Fibroblast of the aortic adventitia (primary cell): Measurements from ENCODE around the gene ZNF580. TPM values are rescaled to one million over a fixed set of nuclear protein-coding genes. Genes with fewer than 3 reads are reported as not detected.

ENCODE experiments used
- DNase-seq: peaks from one replicate; pipeline ENCODE4 v3.0.0-alpha.2; 2010; ENCODE audit warnings: low read depth
- H3K4me3 ChIP-seq: 2 replicates; pipeline ENCODE4 v1.5.1; 2011; ENCODE audit warnings: low read depth, mild to moderate bottlenecking, control low read depth, low read length, moderate library complexity
- total RNA-seq: library from RNA; depleted of rRNA; stranded (reverse); fragments of >200 nt; gene quantifications from 2 replicates; pipeline ENCODE4 v1.2.3, GENCODE V29; 2012; ENCODE audit warnings: low replicate concordance
- TF ChIP-seq, protein P1 (sequence below): IDR thresholded peaks from 2 replicates; pipeline ENCODE4 v1.5.1; 2011; ENCODE audit warnings: mild to moderate bottlenecking, low read length, control low read depth, inconsistent platforms; ENCODE audit not compliant: insufficient read depth

ZNF580 gene
- total RNA-seq, 1 donor: 6.3 TPM

DNA sequence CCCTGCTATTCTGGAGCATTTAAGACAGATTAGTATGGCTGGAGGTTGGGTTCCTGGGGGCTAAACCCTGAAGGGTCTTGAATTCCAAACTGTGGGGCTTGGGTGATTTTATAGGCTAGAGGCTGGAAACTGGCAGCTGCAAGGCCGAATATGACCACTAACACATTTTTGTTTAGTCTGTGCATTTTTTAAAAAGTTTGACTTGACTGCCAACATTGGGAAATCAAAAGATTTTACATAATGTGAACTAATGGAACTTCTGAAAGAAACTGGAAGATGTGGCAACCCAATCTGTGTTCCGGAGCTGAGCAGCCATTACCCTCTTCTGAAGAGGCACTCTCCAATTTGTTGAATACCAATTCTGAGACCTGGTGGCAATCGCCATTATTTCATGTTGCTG is 21.5 kb upstream of the ZNF580 start:
- TF ChIP-seq, protein P1, sequence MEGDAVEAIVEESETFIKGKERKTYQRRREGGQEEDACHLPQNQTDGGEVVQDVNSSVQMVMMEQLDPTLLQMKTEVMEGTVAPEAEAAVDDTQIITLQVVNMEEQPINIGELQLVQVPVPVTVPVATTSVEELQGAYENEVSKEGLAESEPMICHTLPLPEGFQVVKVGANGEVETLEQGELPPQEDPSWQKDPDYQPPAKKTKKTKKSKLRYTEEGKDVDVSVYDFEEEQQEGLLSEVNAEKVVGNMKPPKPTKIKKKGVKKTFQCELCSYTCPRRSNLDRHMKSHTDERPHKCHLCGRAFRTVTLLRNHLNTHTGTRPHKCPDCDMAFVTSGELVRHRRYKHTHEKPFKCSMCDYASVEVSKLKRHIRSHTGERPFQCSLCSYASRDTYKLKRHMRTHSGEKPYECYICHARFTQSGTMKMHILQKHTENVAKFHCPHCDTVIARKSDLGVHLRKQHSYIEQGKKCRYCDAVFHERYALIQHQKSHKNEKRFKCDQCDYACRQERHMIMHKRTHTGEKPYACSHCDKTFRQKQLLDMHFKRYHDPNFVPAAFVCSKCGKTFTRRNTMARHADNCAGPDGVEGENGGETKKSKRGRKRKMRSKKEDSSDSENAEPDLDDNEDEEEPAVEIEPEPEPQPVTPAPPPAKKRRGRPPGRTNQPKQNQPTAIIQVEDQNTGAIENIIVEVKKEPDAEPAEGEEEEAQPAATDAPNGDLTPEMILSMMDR: no peak
- no peak overlapping the region for H3K4me3 ChIP-seq
- peak; percentile 38 for DNase-seq

DNA sequence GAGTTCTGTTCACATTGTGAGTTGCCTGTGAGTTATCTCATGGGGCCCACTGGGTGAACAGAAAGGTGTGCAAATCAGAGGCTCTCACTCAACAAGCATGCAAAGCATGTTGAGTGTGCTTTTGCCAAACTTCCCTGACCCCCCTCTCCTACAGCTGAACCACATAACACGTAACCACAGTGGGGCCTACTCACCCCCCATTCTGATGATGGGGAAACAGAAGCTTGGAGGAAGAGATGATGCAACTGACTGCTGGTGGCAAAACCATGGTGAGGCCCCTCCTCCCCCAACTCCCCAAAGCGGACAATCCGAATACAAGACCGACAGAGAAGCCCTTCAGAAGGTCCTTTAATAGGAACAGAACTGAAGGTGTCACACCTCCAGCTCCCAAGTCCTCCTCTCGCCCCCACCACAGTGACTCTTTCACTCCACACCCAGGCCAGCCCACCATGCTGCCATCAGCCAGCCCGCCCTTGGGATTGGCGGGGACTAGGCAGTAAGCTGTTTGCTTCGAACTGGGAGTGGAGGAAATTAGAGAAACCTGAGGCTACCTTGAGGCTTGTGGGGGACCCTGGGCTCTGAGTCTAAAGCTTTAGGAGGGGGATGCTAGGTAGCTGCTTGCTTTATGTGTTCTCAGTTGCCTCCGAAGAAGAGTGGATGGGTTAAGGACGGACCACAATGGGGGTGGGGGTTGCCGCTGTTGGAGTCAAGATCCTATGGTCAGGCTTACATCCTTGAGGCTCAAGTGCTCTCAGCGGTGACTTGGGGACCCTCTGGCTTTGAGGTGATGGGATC is 20.2 kb upstream of the ZNF580 start:
- TF ChIP-seq, protein P1: no peak
- no peak for DNase-seq
- H3K4me3 ChIP-seq: no peak overlapping the region

DNA sequence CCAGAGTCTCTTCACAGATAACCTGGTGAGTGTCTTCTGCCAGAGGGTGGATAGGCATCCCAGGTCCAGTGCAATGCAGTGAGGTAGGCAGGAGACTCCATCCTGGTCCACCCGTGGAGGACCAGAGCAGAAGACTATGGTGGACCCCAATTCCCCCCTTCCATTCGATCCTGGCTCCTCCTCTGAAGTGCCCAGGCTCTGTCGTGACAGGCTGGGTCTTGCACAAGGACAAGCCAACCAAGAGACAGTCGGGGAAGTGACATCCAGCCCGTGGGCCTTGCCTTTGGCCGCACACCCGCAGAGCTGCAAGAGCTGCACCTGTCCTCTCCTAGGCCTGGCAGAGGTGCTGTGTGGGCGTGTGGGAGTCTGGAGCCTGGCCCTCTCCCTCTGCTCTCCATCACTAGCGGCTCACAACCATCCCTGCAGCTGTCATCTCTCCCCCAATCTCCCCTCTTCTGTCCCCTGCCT is 19.6 kb upstream of the ZNF580 start:
- TF ChIP-seq, protein P1: no peak
- no peak for DNase-seq
- H3K4me3 ChIP-seq: no peak overlapping the region

DNA sequence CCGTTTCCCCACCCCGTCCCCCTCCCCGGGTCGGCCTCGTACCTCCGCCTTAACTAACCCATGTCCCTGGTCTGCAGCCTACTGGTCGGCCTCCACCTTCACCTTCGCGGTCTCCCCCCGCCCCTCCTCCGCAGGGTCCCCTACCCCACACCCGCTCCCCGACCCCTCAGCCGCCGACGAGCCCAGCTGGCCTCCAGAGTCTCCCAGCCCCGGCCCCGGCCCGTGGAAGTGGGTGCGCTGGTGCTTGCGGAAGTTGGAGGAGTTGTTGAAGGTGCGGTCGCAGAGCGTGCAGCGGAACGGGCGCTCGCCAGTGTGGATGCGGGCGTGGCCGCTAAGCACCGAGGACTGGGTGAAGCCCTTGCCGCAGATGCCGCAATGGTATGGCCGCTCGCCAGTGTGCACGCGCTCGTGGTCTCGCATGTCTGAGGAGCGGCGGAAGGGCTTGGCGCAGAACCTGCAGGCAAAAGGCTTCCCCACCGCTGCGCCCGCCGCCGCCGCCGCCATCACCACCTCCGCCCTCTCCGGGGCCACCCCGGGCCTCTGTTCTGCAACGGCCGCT is 19.1 kb upstream of the ZNF580 start:
- no peak for DNase-seq
- no peak overlapping the region for H3K4me3 ChIP-seq
- TF ChIP-seq, protein P1: no peak

DNA sequence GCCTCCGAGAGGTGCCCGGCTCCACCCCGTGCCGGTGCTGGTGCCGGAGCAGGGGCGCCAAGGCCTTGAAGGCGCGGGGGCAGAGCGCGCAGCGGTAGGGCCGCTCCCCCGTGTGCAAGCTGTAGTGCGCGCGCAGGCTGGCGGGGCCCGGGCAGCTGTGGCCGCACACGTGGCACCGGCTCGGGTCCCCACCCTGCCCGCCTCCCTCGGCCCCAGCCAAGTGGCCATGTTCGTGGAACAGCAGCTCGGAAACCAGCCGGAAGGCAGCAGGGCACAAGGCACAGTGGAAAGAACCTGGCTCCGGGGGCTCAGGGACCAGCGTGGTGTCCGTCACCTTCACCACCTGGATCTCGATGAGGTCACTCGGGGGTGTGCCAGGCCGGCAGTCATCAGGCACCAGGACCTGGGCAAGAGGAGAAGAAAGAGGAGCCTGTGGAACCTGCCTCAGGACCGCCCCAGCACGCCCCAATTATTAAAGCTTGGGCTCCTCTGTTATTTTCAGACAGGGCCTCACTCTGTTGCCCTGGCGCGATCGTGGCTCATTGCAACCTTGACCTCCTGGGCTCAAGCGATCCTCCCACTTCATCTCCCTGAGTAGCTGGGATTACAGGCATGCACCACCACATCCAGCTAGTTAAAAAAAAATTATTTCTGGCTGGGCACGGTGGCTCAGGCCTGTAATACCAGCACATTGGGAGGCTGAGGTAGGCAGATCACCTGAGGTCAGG is 18.4 kb upstream of the ZNF580 start:
- no peak overlapping the region for H3K4me3 ChIP-seq
- TF ChIP-seq, protein P1: no peak
- no peak for DNase-seq

DNA sequence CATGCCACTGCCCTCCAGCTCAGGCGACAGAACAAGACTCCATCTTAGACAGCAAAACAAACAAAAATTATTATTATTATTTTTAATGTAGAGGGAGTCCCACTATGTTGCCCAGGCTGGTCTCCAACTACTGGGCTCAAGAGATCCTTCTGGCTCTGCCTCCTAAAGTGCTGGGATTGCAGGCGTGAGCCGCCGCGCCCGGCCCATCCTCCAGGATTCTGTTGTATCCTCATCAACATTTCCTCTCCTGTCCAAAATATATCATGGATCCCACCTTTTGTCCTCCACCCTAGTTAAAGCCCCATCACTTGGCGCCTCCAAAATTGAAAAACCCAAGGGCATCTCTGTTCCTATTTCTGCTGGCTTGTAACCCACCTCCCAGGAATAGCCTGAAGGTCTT is 17.7 kb upstream of the ZNF580 start:
- H3K4me3 ChIP-seq: no peak overlapping the region
- DNase-seq: no peak
- TF ChIP-seq, protein P1: no peak
